BJ (cell line): ENCODE results near the gene FOXO6. TPM values are rescaled to one million over a fixed set of nuclear protein-coding genes. Genes with fewer than 3 reads are reported as not detected.

ENCODE experiments used
- CTCF ChIA-PET: fragments of 350-600 bp; formaldehyde crosslinking; extraction: SDS; loops from one replicate; lab custom pipeline; 2021; ENCODE audit warnings: antibody characterized with exemption, inconsistent platforms; lab: Yijun Ruan, JAX
- POLR2A ChIA-PET: fragments of 300-600 bp; sonication (Branson Sonifier 250); formaldehyde crosslinking; extraction: SDS; loops from one replicate; lab custom pipeline; 2021; ENCODE audit warnings: antibody characterized with exemption; lab: Charles Lee
- DNase-seq: peaks from one replicate; pipeline ENCODE4 v3.0.0-alpha.2; 2011; ENCODE audit warnings: low read depth
- H3K27me3 ChIP-seq: 2 replicates; pipeline ENCODE4 v1.6.0; 2011; ENCODE audit warnings: low read length; ENCODE audit not compliant: control insufficient read depth, insufficient read depth
- H3K36me3 ChIP-seq: 2 replicates; pipeline ENCODE4 v1.5.1; 2011; ENCODE audit warnings: low read length; ENCODE audit not compliant: control insufficient read depth, insufficient read depth
- H3K4me3 ChIP-seq: 2 replicates; pipeline ENCODE4 v1.5.1; 2011; ENCODE audit warnings: low read depth, mild to moderate bottlenecking, control low read depth, low read length
- polyA plus RNA-seq: library from polyadenylated mRNA; depleted of rRNA; stranded (reverse); fragments of >200 nt; gene quantifications from 2 replicates; pipeline ENCODE4 v1.2.3, GENCODE V29; 2011
- TF ChIP-seq, protein P1 (sequence below): IDR thresholded peaks from 2 replicates; pipeline ENCODE4 v1.5.1; 2011; ENCODE audit warnings: low read depth, mild to moderate bottlenecking, control low read depth, inconsistent platforms, low read length, moderate library complexity; ENCODE audit not compliant: insufficient read depth

Gene FOXO6
- polyA plus RNA-seq, 1 experiment = 0.02 TPM

DNA sequence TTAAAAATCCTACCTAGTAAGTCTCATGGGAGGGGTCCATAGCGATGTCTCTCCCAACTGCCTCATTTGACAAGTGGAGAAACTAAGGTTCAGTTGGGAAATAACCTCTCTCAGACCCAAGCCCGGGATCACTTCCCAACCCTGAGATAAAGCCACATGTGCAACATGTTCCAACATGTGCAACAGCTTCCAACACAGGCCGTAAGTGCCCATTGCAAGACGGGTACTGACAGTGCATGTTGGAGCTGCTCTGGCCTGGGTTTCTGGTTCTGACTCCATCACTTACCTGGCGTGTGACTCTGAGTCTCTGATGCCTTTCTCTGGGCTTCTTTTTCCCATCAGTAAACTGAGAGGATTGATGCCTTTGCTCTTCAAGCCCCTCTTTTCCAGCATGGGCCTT, 38.0 kb upstream of the FOXO6 start:
- no peak for DNase-seq
- TF ChIP-seq, protein P1, sequence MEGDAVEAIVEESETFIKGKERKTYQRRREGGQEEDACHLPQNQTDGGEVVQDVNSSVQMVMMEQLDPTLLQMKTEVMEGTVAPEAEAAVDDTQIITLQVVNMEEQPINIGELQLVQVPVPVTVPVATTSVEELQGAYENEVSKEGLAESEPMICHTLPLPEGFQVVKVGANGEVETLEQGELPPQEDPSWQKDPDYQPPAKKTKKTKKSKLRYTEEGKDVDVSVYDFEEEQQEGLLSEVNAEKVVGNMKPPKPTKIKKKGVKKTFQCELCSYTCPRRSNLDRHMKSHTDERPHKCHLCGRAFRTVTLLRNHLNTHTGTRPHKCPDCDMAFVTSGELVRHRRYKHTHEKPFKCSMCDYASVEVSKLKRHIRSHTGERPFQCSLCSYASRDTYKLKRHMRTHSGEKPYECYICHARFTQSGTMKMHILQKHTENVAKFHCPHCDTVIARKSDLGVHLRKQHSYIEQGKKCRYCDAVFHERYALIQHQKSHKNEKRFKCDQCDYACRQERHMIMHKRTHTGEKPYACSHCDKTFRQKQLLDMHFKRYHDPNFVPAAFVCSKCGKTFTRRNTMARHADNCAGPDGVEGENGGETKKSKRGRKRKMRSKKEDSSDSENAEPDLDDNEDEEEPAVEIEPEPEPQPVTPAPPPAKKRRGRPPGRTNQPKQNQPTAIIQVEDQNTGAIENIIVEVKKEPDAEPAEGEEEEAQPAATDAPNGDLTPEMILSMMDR = no peak
- H3K27me3 ChIP-seq = peaks cover 2% of the 10 kb centered on the region
- H3K4me3 ChIP-seq = no peak overlapping the region
- CTCF ChIA-PET = interaction anchor here (0.7 to 3.8 kb wide), 7 partner anchors 11 to 96 kb away, joined by 3 to 28 read pairs (median 3); no protein-coding TSS in a partner anchor
- H3K36me3 ChIP-seq = no peaks in the 10 kb centered on the region
- POLR2A ChIA-PET = no interaction called here

DNA sequence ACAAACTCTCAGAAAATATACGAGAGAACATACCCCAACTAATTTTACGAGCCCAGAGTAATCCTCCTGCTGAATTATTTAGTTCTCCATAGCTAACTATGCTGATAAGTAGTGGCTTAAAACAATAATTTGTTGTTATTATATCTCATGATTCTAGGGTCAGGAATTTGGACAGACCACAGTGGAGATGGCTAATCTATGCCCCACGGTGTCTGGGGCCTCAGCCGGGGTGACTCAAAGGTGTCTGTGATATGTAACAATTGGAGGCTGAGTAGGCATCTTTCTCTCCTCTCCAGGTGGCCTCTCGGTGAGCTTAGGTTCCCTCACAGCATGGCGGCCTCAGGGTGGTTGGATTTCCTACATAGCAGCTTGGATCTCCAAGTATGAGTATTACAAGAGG, 35.4 kb upstream of the FOXO6 start:
- ChIA-PET CTCF (interaction anchor here (0.9 to 1.8 kb wide), 3 partner anchors 11 to 107 kb away, joined by 4 to 7 read pairs (median 4); no protein-coding TSS in a partner anchor), POLR2A (no interaction called here)
- Histone ChIP-seq H3K36me3 (no peaks in the 10 kb centered on the region), H3K27me3 (peaks cover 3% of the 10 kb centered on the region), H3K4me3 (no peak overlapping the region)
- TF ChIP-seq, protein P1 = no peak
- DNase-seq = no peak

DNA sequence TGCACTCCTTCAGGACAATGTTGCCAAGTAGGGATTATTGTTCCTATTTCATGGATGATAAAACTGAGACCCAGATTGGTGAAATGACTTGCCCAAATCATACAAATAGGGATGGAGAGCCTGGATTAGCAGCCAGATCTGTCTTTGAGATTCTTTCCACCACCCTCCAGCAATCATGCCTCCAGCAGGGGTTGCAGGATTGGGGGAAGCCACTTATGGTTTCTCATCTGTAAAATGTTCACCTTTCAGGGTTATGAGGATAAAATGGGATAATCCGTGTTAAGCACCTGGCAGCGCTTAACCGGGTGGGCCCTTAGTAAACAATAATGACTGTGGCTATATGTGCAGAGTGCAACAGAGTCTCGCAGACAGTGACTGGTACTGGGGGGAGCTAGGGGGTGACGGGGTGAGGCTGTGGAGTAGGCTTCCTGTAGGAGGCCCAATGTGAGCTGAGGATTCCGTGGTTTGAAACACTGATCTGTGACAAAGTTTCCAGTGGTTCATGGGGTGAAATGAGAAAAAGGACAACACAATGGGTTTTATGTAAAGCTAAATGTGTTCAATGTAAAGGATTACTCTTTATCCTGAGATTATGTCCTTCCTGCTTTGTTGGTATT, 33.7 kb upstream of the FOXO6 start:
- Histone ChIP-seq H3K27me3 (peaks cover 3% of the 10 kb centered on the region), H3K36me3 (no peaks in the 10 kb centered on the region), H3K4me3 (no peak overlapping the region)
- ChIA-PET POLR2A (interaction anchor here (0.6 kb wide), 1 partner anchor 16 kb away, joined by 3 read pairs; no protein-coding TSS in a partner anchor), CTCF (interaction anchor here (1.8 kb wide), 1 partner anchor 90 kb away, joined by 7 read pairs; no protein-coding TSS in a partner anchor)
- TF ChIP-seq, protein P1 = no peak
- DNase-seq = no peak

DNA sequence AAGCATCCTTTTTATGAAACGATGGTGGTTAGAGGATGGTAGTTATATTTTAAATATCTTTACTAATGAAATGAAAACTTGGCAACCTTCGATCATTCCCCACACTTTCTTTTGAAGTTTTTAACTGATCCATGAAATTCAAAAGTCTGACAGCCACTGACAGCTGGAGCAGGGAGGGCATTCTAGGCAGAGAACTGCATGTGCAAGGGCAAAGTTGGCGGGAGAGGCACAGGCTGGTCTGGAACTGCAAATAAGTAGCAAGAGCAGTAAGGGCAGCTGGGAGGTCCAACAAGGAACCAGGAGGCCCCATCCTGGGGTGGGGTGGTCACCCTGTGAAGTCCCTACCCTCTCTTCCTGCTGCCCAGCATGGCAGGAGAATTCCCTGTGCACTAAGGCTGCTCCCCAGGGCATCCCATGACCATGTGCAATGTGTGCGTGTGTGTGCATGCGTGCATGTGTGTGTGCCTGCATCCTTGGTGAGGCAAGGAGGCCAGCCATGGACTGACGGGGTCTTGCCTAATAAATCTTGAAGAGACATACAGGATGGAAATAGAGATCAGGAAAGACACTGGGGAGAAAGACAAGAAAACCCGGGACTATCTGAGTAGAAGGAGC, 33.1 kb upstream of the FOXO6 start:
- Histone ChIP-seq H3K36me3 (no peaks in the 10 kb centered on the region), H3K4me3 (no peak overlapping the region), H3K27me3 (peaks cover 3% of the 10 kb centered on the region)
- TF ChIP-seq, protein P1 = no peak
- POLR2A ChIA-PET = interaction anchor here (0.6 kb wide), 1 partner anchor 15 kb away, joined by 3 read pairs; no protein-coding TSS in a partner anchor
- CTCF ChIA-PET = no interaction called here
- no peak for DNase-seq
